Right ventricle myocardium inferior (tissue), 1 donor: ENCODE data around the gene UBE2Q2. TPM values are rescaled to one million over a fixed set of nuclear protein-coding genes. Genes with fewer than 3 reads are reported as not detected.
"Not testable (repeated sequence)": the region's sequence is repeated elsewhere in the genome, so short reads cannot be mapped to it uniquely, and the experiment has no call there.

ENCODE experiments used
- ATAC-seq: fragments of 200-7000 bp; cut with Tn5 transposase; one replicate; pipeline ENCODE4 v1.9.1; 2020; ENCODE audit warnings: mild to moderate bottlenecking, moderate library complexity
- DNase-seq: peaks from one replicate; pipeline ENCODE4 v3.0.0; 2021; ENCODE audit errors: missing footprints
- intact Hi-C: fragments of 100-400 bp; cut with DNase I; formaldehyde crosslinking; loops from one replicate; pipeline ENCODE4 v1.11.0; 2022
- long read RNA-seq: library from polyadenylated mRNA; unstranded; transcript quantifications from one replicate; pipeline ENCODE4 v2.0.0, GENCODE V29; 2021
- total RNA-seq: library from RNA; stranded (reverse); fragmentation: NEBNext Ultra II Directional; extraction: Animal tissue kit (Norgen Biotek cat#: 25700); gene quantifications from one replicate; pipeline ENCODE4 v1.2.1, GENCODE V29; 2021
- donor health status: DM: no; HTN: yes; CAD: no; lungs with severe emphysema.

UBE2Q2 gene
- total RNA-seq = 24.8 TPM
- long read RNA-seq, transcript UBE2Q2-201 (13 exons, 3,130 nt) = major isoform, 10 of 20 reads
- long read RNA-seq, transcript UBE2Q2-208 (12 exons, 2,969 nt) = minor isoform, 6 of 20 reads
- long read RNA-seq, partial matches to known transcripts = 0 of 20 reads
- long read RNA-seq, other reads (novel, unspliced or antisense) = 3 of 20 reads

GRCh38 chr15:75842722-75843677 lies at the start of gene UBE2Q2:
Gene UBE2Q2 (plus strand): TSS chr15:75843447. CDS start chr15:75843667, 220 bp downstream.
- DNase-seq (peak; percentile 89), ATAC-seq (peak; percentile 67)
- intact Hi-C loops = loop anchor here (5.0 kb wide), 1 partner anchor 59 kb away; the partner anchor contains the start of gene FBXO22

DNA sequence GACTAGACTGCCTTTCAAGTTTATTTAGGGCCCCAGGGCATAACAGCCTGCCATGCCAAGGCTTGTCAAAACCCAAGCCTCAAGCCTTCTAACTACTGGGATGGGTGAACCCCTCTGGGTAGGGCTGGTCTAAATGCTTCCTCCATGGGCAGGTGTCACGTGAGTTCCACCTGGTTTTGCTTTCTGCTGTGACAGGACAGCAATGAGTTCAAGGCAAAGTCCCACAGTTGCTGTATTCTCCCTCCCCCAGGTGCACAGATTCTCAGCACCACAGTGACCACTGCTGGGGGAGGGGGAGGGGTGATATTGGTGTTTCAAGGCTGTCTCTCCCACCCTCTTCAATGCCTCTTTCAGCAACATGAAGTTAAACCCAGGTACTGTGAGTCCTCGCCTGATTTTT lies 46.9 kb upstream of the UBE2Q2 start:
- ATAC-seq = no peak
- intact Hi-C loops = no loop called here

GRCh38 chr15:75797146-75797545 lies 46.1 kb upstream of the UBE2Q2 start:
- ATAC-seq, DNase-seq, intact Hi-C loops: not testable (repeated sequence)

More for the DNA sequence above, 46.9 kb upstream of the UBE2Q2 start:
- no peak for DNase-seq

DNA sequence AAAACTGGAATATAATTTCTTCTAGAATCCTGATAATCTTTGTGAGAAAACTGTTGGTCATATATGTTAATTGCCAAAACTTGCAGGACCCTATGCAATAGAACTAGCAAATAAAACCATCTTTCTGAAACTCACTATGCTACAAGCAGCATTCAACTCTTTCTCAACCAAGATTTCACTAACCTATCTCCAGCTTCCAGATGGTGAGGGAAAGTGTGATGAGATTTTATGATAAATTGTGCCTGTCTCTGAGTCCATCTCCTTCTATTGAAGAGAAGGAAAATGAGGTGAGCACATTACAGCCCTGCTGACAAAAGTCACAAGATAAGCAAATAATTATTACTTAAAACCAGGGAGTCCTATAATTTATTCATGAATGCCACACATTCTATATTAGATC lies 44.1 kb upstream of the UBE2Q2 start:
- DNase-seq = no peak
- intact Hi-C loops = no loop called here
- no peak for ATAC-seq

DNA sequence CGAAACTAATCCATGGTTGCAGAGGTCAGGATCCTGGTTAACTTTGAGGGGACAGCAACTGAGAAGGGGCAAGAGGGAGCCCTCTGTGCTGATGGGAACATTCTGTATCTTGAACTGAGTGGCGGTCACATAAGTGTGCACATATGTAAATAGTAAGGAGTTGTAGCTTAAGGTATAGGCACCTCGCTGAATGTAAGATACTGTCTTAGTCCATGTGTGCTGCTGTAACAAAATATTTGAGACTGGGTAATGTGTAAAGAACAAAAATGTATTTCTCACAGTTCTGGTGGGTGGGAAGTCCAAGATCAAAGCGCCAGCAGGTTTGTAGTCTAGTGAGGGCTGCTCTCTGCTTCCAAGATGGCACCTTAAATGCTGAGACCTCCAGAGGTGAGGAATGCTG lies 42.8 kb upstream of the UBE2Q2 start:
- DNase-seq, ATAC-seq: not testable (repeated sequence)
- intact Hi-C loops = loop anchor here (5.0 kb wide), 1 partner anchor 113 kb away; no protein-coding TSS in a partner anchor

- intact Hi-C loops = loop anchor here (1.0 to 5.0 kb wide), 3 partner anchors 74 to 435 kb away; no protein-coding TSS in a partner anchor
- ATAC-seq (peak; percentile 98), DNase-seq (peak; percentile 94)
These were observed 41.2 kb upstream of the UBE2Q2 start for GRCh38 chr15:75801859-75802593.

- DNase-seq, ATAC-seq, intact Hi-C loops: not testable (repeated sequence)
These were observed 35.8 kb upstream of the UBE2Q2 start for GRCh38 chr15:75807486-75807885.

DNA sequence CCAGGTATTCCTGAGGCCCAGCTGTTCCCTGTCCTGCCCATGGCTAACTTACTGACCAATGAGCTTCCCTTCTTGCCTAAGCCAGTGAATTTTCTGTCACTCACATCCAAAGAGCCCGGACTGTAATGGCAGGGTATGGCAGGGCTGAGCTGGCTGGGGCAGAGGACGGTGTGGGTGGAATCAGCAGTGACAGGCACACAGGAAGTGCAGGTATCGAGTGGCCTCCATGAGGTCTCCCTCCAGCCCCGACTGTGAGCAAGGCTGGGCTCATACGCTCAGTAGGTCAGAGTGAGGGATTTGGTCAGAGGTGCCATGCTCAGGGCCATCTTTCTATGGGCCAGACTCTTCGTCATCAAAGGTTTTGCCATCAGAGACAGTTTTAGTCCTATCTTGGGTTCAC lies 35.2 kb upstream of the UBE2Q2 start:
- DNase-seq, ATAC-seq, intact Hi-C loops: not testable (repeated sequence)

GRCh38 chr15:75808563-75808962 lies 34.7 kb upstream of the UBE2Q2 start:
- DNase-seq (no peak), ATAC-seq (no peak)
- intact Hi-C loops = no loop called here

- ATAC-seq = no peak
- no peak for DNase-seq
- intact Hi-C loops = loop anchor here (5.0 to 10.0 kb wide), 2 partner anchors 112 to 325 kb away; no protein-coding TSS in a partner anchor
These were observed 33.1 kb upstream of the UBE2Q2 start for GRCh38 chr15:75809986-75810750.

GRCh38 chr15:75810874-75811498 lies 32.3 kb upstream of the UBE2Q2 start:
- DNase-seq = no peak
- intact Hi-C loops = loop anchor here (5.0 to 10.0 kb wide), 2 partner anchors 111 to 324 kb away; no protein-coding TSS in a partner anchor
- ATAC-seq = no peak

- intact Hi-C loops = loop anchor here (5.0 to 10.0 kb wide), 2 partner anchors 111 to 323 kb away; no protein-coding TSS in a partner anchor
- ATAC-seq (no peak), DNase-seq (no peak)
These were observed 31.6 kb upstream of the UBE2Q2 start for GRCh38 chr15:75811626-75812025.

GRCh38 chr15:75814794-75815193 lies 28.5 kb upstream of the UBE2Q2 start:
- ATAC-seq (no peak), DNase-seq (no peak)
- intact Hi-C loops = loop anchor here (5.0 to 10.0 kb wide), 2 partner anchors 108 to 320 kb away; no protein-coding TSS in a partner anchor

DNA sequence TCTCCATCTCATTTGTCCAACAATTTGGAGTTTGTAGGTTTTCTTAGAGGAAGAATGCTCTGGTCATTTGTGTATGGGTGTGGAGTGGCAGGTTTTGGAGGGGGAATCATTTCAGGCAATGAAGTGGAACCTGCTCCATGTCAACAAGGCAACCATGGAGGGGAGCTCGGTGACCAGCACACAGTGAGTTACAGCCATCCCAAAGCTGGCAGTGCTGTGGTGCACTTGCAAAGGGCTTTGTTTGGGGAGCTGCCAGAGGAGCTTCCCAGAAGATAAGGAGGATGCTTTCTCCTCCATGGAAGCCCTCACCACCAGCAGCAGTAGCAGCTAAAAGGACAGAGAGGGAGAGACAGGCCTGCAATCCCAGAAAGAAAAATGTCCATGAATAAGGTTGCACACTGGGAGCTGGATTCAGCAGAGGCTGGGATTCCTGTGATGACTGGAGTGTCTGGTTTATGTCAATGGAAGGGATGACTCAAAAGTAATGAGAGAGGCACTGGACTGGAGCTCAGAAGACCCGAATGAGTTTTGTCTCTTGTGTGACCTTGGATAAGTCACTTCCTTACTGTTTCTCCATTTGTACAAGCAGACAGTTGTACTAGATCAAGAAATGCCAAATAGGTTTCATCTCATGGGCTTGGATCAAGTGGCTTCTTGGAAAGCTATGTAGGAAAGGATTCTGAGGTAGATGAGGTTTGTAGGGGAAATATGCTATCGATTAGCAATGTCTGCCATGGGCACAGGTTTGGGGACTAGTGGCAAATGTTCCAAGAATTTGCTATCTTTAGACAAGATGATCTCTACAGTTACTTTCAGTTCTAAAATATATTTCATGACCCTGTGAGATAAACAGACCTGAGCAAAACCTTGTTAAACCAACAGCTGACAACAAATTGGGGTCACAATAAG lies 27.2 kb upstream of the UBE2Q2 start:
- intact Hi-C loops = loop anchor here (10.0 kb wide), 1 partner anchor 319 kb away; no protein-coding TSS in a partner anchor
- ATAC-seq = no peak
- no peak for DNase-seq

DNA sequence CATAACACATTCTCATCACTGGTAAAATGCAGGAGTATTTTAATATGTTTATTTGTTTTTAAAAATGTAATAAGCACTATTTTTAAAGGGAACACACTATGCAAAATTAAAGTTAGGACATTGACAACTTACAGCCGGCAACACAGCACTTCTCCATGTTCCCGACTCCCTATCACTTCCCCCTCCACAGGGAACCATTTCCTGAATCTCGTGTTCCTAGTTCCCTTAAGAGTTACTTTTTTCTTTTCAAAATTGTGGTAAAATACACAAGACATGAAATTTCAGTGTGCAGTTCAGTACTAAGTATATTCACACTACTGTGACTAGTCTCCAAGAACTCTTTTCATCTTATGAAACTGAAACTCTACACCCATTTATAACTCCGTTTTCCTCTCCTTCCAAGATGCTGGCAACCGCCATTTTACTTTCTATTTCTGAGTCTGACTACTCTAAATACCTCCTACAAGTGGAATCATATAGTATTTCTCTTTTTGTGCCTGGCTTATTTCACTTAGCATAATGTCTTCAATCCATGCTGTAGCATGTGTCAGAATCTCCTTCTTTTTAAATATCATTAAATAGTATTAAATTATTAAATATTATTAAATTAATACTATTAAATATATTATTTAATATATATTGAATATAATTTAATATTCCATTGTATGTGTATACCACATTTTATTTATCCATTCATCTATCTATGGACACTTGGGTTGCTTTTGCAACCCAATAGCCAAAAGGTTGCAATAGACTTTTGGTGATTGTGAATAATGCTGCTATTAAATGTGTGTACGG lies 25.9 kb upstream of the UBE2Q2 start:
- no peak for ATAC-seq
- no peak for DNase-seq
- intact Hi-C loops = loop anchor here (10.0 kb wide), 1 partner anchor 317 kb away; no protein-coding TSS in a partner anchor

GRCh38 chr15:75820206-75820605 lies 23.0 kb upstream of the UBE2Q2 start:
- ATAC-seq = no peak
- no peak for DNase-seq
- intact Hi-C loops = no loop called here
